HFFc6 (cell line): ENCODE data around the gene DUS3L. TPM values are rescaled to one million over a fixed set of nuclear protein-coding genes. Genes with fewer than 3 reads are reported as not detected.
A peak's percentile ranks its signal among the peaks of the same experiment; 100 is the strongest.

ENCODE experiments used
- DNase-seq: peaks from one replicate; pipeline ENCODE4 v3.0.0-alpha.2; 2018
- H3K27ac Mint-ChIP-seq: 2 replicates; pipeline ENCODE4 v1.8.0; 2020; ENCODE audit warnings: mild to moderate bottlenecking, mixed read lengths
- H3K27me3 Mint-ChIP-seq: 2 replicates; pipeline ENCODE4 v1.8.0; 2021; ENCODE audit warnings: mild to moderate bottlenecking, moderate library complexity, mixed read lengths; ENCODE audit not compliant: insufficient read depth
- H3K36me3 Mint-ChIP-seq: 2 replicates; pipeline ENCODE4 v1.8.0; 2021; ENCODE audit warnings: low read depth, mixed read lengths
- H3K4me1 Mint-ChIP-seq: 2 replicates; pipeline ENCODE4 v1.8.0; 2020; ENCODE audit warnings: low read depth, mixed read lengths
- H3K4me3 Mint-ChIP-seq: 2 replicates; pipeline ENCODE4 v1.8.0; 2020; ENCODE audit warnings: mild to moderate bottlenecking, moderate library complexity, mixed read lengths
- H3K9me3 Mint-ChIP-seq: 2 replicates; pipeline ENCODE4 v1.8.0; 2020; ENCODE audit warnings: mild to moderate bottlenecking, mixed read lengths
- CTCF ChIP-seq: fragments of 200-600 bp; sonication (generic); IDR thresholded peaks from 2 replicates; pipeline ENCODE4 v1.5.0; 2021; ENCODE audit warnings: antibody characterized with exemption, mild to moderate bottlenecking
- total RNA-seq, 6 experiments: library from RNA; stranded (reverse); fragmentation: NEBNext Ultra II Directional; extraction: Animal tissue kit (Norgen Biotek cat#: 25700); gene quantifications; 2 replicates in 1 of 6; 3 replicates in 5 of 6; pipeline ENCODE4 v1.2.3, GENCODE V29; 2021

Gene DUS3L
- total RNA-seq, 6 experiments from 2014 or later = 15.6 to 20.5 (median 18.3) TPM

- H3K36me3 Mint-ChIP-seq = no peaks in the 10 kb centered on the region
- H3K9me3 Mint-ChIP-seq = no peaks in the 10 kb centered on the region
- H3K27ac Mint-ChIP-seq = no peak overlapping the region
- TF ChIP-seq CTCF = no peak
- no peak overlapping the region for H3K4me3 Mint-ChIP-seq
- H3K4me1 Mint-ChIP-seq = peaks cover 11% of the 10 kb centered on the region; the same call in 1 of the 2 replicates
- no peak for DNase-seq
- H3K27me3 Mint-ChIP-seq = peaks cover 3% of the 10 kb centered on the region; the same call in 1 of the 2 replicates
Measured at GRCh38 chr19:5778402-5778801, 12.6 kb downstream of the DUS3L start.

GRCh38 chr19:5775668-5776309 is 15.2 kb downstream of the DUS3L start:
- Mint-ChIP-seq H3K27ac (no peak overlapping the region), H3K27me3 (peaks cover 5% of the 10 kb centered on the region), H3K4me1 (peaks cover 11% of the 10 kb centered on the region; the same call in 1 of the 2 replicates), H3K36me3 (no peaks in the 10 kb centered on the region), H3K4me3 (peak overlapping the region; percentile 37), H3K9me3 (no peaks in the 10 kb centered on the region)
- DNase-seq = peak; percentile 76
- TF ChIP-seq CTCF = no peak

- Mint-ChIP-seq H3K27me3 (peaks cover 5% of the 10 kb centered on the region), H3K4me1 (peaks cover 11% of the 10 kb centered on the region; the same call in 1 of the 2 replicates), H3K9me3 (no peaks in the 10 kb centered on the region), H3K36me3 (no peaks in the 10 kb centered on the region), H3K27ac (peak overlapping the region; percentile 70), H3K4me3 (no peak overlapping the region)
- no peak for TF ChIP-seq CTCF
- DNase-seq = no peak
Measured at GRCh38 chr19:5774921-5775320, 16.0 kb downstream of the DUS3L start.

GRCh38 chr19:5773276-5773675 is 17.7 kb downstream of the DUS3L start:
- Mint-ChIP-seq H3K27ac (no peak overlapping the region), H3K4me3 (no peak overlapping the region), H3K27me3 (peaks cover 5% of the 10 kb centered on the region), H3K36me3 (no peaks in the 10 kb centered on the region), H3K9me3 (no peaks in the 10 kb centered on the region), H3K4me1 (peaks cover 11% of the 10 kb centered on the region; the same call in 1 of the 2 replicates)
- no peak for TF ChIP-seq CTCF
- no peak for DNase-seq

- no peak for DNase-seq
- Mint-ChIP-seq H3K4me3 (no peak overlapping the region), H3K27me3 (peaks cover 5% of the 10 kb centered on the region), H3K36me3 (no peaks in the 10 kb centered on the region), H3K4me1 (peaks cover 11% of the 10 kb centered on the region; the same call in 1 of the 2 replicates), H3K27ac (no peak overlapping the region), H3K9me3 (no peaks in the 10 kb centered on the region)
- no peak for TF ChIP-seq CTCF
Measured at GRCh38 chr19:5772416-5772815, 18.5 kb downstream of the DUS3L start.
